ENCODE measurements around the gene PHLDA2. TPM values are rescaled to one million over a fixed set of nuclear protein-coding genes. Genes with fewer than 3 reads are reported as not detected.

Gene PHLDA2
- total and polyA plus RNA-seq, 7 donors, result 1.7 to 37.9 (median 35.4) TPM; not detected in 3

DNA sequence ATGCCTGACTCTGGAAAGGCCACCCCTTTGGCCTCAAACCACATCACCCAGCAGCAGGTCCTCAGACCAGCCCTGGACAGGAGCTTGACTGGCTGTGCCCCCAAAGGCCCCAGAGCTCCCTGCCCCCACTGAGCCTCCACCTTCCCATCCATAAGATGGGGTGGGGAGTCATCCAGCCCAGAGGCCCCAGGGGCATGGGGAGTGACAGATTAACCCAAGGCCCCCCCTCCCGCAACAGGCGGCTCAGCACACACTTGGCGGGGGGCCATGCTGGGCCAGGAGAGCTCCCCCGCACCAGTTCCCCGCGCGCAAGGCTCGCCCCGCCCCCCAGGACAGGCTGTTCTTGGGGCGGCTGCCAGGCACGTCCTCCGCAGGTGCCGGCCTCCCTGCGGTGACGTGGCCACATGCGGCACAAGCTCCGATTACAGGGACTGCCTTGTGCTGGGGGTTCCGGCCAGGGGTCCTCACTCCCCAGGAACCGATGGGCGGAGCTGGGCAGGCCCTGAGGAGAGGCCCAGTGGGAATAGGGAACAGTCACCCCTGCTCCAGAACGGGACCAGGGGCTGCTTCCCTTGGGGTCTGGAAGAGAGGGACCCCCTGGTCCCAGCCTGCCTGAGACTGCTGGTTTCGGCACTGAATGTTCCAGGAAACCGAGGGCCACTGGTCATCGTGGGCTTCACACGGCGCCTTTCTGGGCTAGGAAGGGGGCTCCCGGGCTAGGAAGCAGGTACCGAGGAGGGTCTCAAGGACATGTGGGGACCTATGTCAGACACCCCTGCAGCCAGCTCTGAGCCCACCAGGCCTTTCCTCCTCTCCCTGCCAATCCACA is 38.5 kb downstream of the PHLDA2 start:
- intact Hi-C loops (cut with DNase I), result loop anchor here (5.0 kb wide), 1 partner anchor 468 kb away; no protein-coding TSS in a partner anchor
- Histone ChIP-seq H3K36me3 (no peaks in the 10 kb centered on the region), H3K27ac (peak overlapping the region; percentile 15 to 57 (median 36)), H3K27me3 (no peaks in the 10 kb centered on the region), H3K4me3 (no peak overlapping the region), H3K9me3 (no peaks in the 10 kb centered on the region), H3K4me1 (peaks cover 0 to 47% (median 45%) of the 10 kb centered on the region in 4 donors)
- peak; percentile 91 for DNase-seq
- peak in 2 of 4 donors; percentile 79 to 87 for TF ChIP-seq EP300 (IDR thresholded peaks at IDR 0.05)
- peak; percentile 21 to 69 (median 44) for TF ChIP-seq POLR2AphosphoS5 (IDR thresholded peaks at IDR 0.05)
- TF ChIP-seq, protein P1, sequence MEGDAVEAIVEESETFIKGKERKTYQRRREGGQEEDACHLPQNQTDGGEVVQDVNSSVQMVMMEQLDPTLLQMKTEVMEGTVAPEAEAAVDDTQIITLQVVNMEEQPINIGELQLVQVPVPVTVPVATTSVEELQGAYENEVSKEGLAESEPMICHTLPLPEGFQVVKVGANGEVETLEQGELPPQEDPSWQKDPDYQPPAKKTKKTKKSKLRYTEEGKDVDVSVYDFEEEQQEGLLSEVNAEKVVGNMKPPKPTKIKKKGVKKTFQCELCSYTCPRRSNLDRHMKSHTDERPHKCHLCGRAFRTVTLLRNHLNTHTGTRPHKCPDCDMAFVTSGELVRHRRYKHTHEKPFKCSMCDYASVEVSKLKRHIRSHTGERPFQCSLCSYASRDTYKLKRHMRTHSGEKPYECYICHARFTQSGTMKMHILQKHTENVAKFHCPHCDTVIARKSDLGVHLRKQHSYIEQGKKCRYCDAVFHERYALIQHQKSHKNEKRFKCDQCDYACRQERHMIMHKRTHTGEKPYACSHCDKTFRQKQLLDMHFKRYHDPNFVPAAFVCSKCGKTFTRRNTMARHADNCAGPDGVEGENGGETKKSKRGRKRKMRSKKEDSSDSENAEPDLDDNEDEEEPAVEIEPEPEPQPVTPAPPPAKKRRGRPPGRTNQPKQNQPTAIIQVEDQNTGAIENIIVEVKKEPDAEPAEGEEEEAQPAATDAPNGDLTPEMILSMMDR (IDR thresholded peaks at IDR 0.05), result no peak
- TF ChIP-seq POLR2A (IDR thresholded peaks at IDR 0.05), result no peak
- 34 to 72% methylated on average over 28 of the region's 28 CpGs for WGBS, 2 donors

GRCh38 chr11:2889362-2890273 is 39.6 kb downstream of the PHLDA2 start:
- no peaks in the 10 kb centered on the region for H3K27me3 ChIP-seq
- peaks cover 0 to 53% (median 47%) of the 10 kb centered on the region in 4 donors for H3K4me1 ChIP-seq
- intact Hi-C loops (cut with DNase I), result loop anchor here (5.0 kb wide), 4 partner anchors 82 to 692 kb away; no protein-coding TSS in a partner anchor
- H3K36me3 ChIP-seq, result no peaks in the 10 kb centered on the region
- no peak for DNase-seq
- H3K4me3 ChIP-seq, result no peak overlapping the region
- no peaks in the 10 kb centered on the region for H3K9me3 ChIP-seq
- TF ChIP-seq POLR2A (IDR thresholded peaks at IDR 0.05) (no peak), EP300 (IDR thresholded peaks at IDR 0.05) (no peak), POLR2AphosphoS5 (IDR thresholded peaks at IDR 0.05) (no peak)
- TF ChIP-seq, protein P1 (IDR thresholded peaks at IDR 0.05), result no peak
- WGBS, 2 donors, result 53 to 81% methylated on average over 16 of the region's 16 CpGs
- H3K27ac ChIP-seq, result peak overlapping the region in 2 of 4 donors; percentile 15 to 57

GRCh38 chr11:2888266-2888968 is 40.8 kb downstream of the PHLDA2 start:
- WGBS, 2 donors, result 25 to 32% methylated on average over 25 of the region's 25 CpGs
- H3K27ac ChIP-seq, result peak overlapping the region; percentile 86 to 96 (median 88)
- peaks cover 0 to 57% (median 48%) of the 10 kb centered on the region in 4 donors for H3K4me1 ChIP-seq
- H3K36me3 ChIP-seq, result no peaks in the 10 kb centered on the region
- intact Hi-C loops (cut with DNase I), result loop anchor here (1.0 to 5.0 kb wide), 4 partner anchors 81 to 691 kb away; no protein-coding TSS in a partner anchor
- H3K4me3 ChIP-seq, result no peak overlapping the region
- H3K27me3 ChIP-seq, result no peaks in the 10 kb centered on the region
- TF ChIP-seq POLR2AphosphoS5 (IDR thresholded peaks at IDR 0.05), result peak in 2 of 4 donors; percentile 23 to 24
- TF ChIP-seq POLR2A (IDR thresholded peaks at IDR 0.05), result no peak
- TF ChIP-seq, protein P1 (IDR thresholded peaks at IDR 0.05), result peak; percentile 95 to 98 (median 98)
- DNase-seq, result peak; percentile 96
- no peaks in the 10 kb centered on the region for H3K9me3 ChIP-seq

GRCh38 chr11:2887515-2888195 is 41.6 kb downstream of the PHLDA2 start:
- intact Hi-C loops (cut with DNase I), result loop anchor here (1.0 to 5.0 kb wide), 5 partner anchors 80 to 690 kb away; no protein-coding TSS in a partner anchor
- H3K9me3 ChIP-seq, result no peaks in the 10 kb centered on the region
- no peaks in the 10 kb centered on the region for H3K36me3 ChIP-seq
- peak overlapping the region; percentile 86 to 96 (median 88) for H3K27ac ChIP-seq
- WGBS, 2 donors, result 51 to 72% methylated on average over 11 of the region's 11 CpGs
- H3K4me3 ChIP-seq, result no peak overlapping the region
- H3K27me3 ChIP-seq, result no peaks in the 10 kb centered on the region
- TF ChIP-seq, protein P1 (IDR thresholded peaks at IDR 0.05), result no peak
- TF ChIP-seq EP300 (IDR thresholded peaks at IDR 0.05) (no peak), POLR2AphosphoS5 (IDR thresholded peaks at IDR 0.05) (no peak), POLR2A (IDR thresholded peaks at IDR 0.05) (no peak)
- H3K4me1 ChIP-seq, result peaks cover 0 to 63% (median 52%) of the 10 kb centered on the region in 4 donors
- DNase-seq, result no peak
